Lower lobe of right lung (tissue), 2 donors: ENCODE measurements around the gene FGFR2. TPM values are rescaled to one million over a fixed set of nuclear protein-coding genes. Genes with fewer than 3 reads are reported as not detected.

ENCODE experiments used
- ATAC-seq, 2 donors: fragments of 200-7000 bp; cut with Tn5 transposase; one replicate each; pipeline ENCODE4 v1.9.1; 2020 to 2022; ENCODE audit warnings: mild to moderate bottlenecking in 2 of 2, moderate library complexity in 2 of 2
- DNase-seq: peaks from one replicate; pipeline ENCODE4 v3.0.0-alpha.2; 2020
- H3K27ac ChIP-seq: fragments of 200-600 bp; one replicate; pipeline ENCODE4 v1.8.0; 2022
- H3K27me3 ChIP-seq: fragments of 200-600 bp; one replicate; pipeline ENCODE4 v1.8.0; 2022; ENCODE audit warnings: low read depth
- H3K36me3 ChIP-seq: fragments of 200-600 bp; one replicate; pipeline ENCODE4 v1.8.0; 2022; ENCODE audit warnings: mild to moderate bottlenecking
- H3K4me1 ChIP-seq: fragments of 200-600 bp; one replicate; pipeline ENCODE4 v1.8.0; 2022
- H3K4me3 ChIP-seq: fragments of 200-600 bp; one replicate; pipeline ENCODE4 v1.8.0; 2022; ENCODE audit warnings: mild to moderate bottlenecking
- H3K9me3 ChIP-seq: fragments of 200-600 bp; one replicate; pipeline ENCODE4 v1.8.0; 2022
- intact Hi-C: fragments of 100-400 bp; cut with DNase I; formaldehyde crosslinking; loops from one replicate; pipeline ENCODE4 v1.11.0; 2022
- total RNA-seq: library from RNA; stranded (reverse); fragmentation: NEBNext Ultra II Directional; extraction: Animal tissue kit (Norgen Biotek cat#: 25700); gene quantifications from one replicate; pipeline ENCODE4 v1.2.1, GENCODE V29; 2021
- TF ChIP-seq, protein P1 (sequence below): fragments of 200-600 bp; IDR thresholded peaks from one replicate; pipeline ENCODE4 v1.8.0; 2022; ENCODE audit warnings: antibody characterized with exemption, mild to moderate bottlenecking
- donor health status: DM: no; HTN: yes; CAD: no; lungs with severe emphysema.

Gene FGFR2
- total RNA-seq, 1 donor from 2014 or later = 59.2 TPM

DNA sequence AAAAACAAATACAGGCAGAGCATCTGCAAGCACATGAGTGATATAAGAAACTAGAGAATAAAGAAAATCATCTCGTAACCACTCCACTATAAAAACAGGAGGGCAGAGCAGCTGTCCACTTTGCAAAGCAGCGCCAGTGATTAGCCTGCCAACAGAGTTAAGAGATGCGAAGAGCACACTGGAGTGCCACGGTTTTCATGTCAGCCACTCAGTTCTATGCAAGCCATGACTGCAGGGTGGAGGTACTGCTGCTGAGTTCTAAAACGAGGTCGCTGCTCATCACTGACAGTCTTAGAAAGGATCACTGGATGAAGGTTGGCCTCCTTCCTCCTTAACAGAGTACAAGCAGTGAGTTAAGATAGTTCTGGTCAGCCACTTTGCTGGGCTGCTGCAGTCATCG is 58.5 kb downstream of the FGFR2 start:
- DNase-seq (no peak), ATAC-seq (no peak)
- intact Hi-C loops = no loop called here
- Histone ChIP-seq H3K27me3 (no peaks in the 10 kb centered on the region), H3K36me3 (peaks cover 17% of the 10 kb centered on the region), H3K9me3 (no peaks in the 10 kb centered on the region), H3K4me1 (no peaks in the 10 kb centered on the region), H3K27ac (no peak overlapping the region), H3K4me3 (no peak overlapping the region)
- TF ChIP-seq, protein P1, sequence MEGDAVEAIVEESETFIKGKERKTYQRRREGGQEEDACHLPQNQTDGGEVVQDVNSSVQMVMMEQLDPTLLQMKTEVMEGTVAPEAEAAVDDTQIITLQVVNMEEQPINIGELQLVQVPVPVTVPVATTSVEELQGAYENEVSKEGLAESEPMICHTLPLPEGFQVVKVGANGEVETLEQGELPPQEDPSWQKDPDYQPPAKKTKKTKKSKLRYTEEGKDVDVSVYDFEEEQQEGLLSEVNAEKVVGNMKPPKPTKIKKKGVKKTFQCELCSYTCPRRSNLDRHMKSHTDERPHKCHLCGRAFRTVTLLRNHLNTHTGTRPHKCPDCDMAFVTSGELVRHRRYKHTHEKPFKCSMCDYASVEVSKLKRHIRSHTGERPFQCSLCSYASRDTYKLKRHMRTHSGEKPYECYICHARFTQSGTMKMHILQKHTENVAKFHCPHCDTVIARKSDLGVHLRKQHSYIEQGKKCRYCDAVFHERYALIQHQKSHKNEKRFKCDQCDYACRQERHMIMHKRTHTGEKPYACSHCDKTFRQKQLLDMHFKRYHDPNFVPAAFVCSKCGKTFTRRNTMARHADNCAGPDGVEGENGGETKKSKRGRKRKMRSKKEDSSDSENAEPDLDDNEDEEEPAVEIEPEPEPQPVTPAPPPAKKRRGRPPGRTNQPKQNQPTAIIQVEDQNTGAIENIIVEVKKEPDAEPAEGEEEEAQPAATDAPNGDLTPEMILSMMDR = no peak

DNA sequence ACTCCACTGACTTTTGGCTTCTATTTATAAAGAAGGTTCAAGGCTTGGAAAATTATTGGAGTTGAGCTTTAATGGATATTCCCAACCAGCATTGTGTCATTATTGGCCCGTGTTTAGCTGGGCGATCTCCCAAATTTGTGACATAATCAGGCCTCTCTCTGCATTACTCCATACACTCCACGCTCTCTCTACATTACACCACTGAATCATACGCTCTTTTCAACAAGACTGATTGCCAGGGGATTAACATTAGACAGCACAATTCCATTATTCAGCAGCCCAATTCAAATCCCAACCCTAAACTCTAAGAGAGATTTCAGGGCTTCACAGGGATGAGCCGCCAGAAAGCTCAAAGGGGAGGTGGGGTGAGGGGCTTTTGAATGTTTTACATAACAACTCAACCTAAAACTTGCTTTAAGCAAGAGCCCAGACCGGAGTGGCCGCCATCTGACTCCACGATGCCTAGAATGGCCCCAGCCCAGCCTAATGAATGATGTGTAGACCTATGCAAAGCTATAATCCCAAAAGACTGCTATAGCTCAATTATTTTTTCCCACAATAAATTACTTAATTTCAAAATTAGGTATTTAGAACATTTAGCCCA is 61.8 kb downstream of the FGFR2 start:
- intact Hi-C loops = no loop called here
- peaks cover 17% of the 10 kb centered on the region for H3K36me3 ChIP-seq
- H3K27me3 ChIP-seq = no peaks in the 10 kb centered on the region
- H3K9me3 ChIP-seq = no peaks in the 10 kb centered on the region
- no peak for ATAC-seq
- TF ChIP-seq, protein P1 = no peak
- no peaks in the 10 kb centered on the region for H3K4me1 ChIP-seq
- H3K4me3 ChIP-seq = no peak overlapping the region
- no peak overlapping the region for H3K27ac ChIP-seq
- DNase-seq = no peak

DNA sequence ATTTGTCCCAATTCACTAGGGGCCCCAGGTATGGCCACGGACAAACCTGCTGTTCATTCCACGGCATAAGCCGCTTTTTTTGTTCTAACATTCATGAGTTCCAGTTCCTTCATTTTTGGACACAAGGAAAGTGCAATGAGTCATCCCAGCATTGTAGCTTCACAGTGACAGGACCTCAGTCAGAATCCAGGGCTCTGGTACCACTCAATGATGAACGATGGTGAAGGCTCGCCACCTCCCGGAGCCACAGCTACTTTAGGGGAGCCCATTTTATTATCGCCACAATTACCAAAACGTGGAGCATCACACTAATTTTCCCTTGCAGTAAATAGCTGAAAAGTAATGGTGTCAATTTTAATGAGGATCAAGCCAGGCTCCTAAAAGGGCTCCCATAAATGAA is 62.9 kb downstream of the FGFR2 start:
- H3K9me3 ChIP-seq = no peaks in the 10 kb centered on the region
- H3K4me1 ChIP-seq = no peaks in the 10 kb centered on the region
- no peak overlapping the region for H3K27ac ChIP-seq
- intact Hi-C loops = no loop called here
- ATAC-seq = no peak
- no peaks in the 10 kb centered on the region for H3K27me3 ChIP-seq
- peaks cover 17% of the 10 kb centered on the region for H3K36me3 ChIP-seq
- TF ChIP-seq, protein P1 = no peak
- DNase-seq = no peak
- no peak overlapping the region for H3K4me3 ChIP-seq

DNA sequence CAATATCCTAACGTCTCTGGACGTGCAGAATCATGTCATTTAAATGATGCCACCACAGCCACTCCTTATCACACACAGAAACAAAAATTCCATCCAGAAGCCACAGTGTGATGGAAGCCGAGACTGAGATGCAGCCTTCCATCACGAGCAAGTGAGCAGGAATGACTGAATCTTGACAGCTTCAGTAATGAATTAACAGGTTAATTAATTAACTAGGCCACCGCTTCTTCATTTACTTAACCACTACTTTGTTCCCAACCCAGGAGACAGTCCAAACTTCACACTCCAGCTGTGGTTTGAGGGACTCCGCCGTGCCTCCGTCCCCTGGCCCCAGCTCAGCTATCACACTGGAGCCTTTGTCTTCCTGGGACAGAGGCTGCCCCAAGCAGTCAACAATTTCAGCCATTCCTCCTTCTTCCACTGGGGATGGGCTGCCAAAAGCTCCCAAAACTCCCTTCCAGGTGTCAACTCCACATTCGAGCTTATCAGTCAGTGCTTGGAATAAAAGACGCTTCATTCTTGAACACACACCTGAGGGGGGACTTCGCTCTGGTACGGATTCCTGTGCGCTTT is 65.9 kb downstream of the FGFR2 start:
- H3K27me3 ChIP-seq = no peaks in the 10 kb centered on the region
- H3K27ac ChIP-seq = no peak overlapping the region
- no peaks in the 10 kb centered on the region for H3K9me3 ChIP-seq
- H3K4me3 ChIP-seq = no peak overlapping the region
- H3K36me3 ChIP-seq = peaks cover 6% of the 10 kb centered on the region
- H3K4me1 ChIP-seq = no peaks in the 10 kb centered on the region
- TF ChIP-seq, protein P1 = no peak
- ATAC-seq (no peak), DNase-seq (no peak)
- intact Hi-C loops = no loop called here

DNA sequence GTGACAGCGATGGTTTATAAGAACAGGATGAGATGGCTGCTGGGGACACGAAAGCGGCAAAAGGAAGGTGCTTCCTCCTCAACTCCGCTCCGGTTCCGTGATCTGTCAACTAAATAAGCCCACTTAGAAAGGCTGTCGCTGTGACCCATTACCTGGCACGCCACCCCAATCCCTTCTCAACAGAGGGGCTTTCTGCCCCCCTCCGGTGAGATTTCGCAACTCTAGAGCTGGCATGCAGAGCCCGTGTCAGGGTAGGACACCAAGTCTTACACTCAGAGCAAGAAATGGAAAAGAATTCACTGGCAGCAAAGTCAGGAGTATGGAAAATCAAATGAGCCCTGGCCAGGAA is 66.4 kb downstream of the FGFR2 start:
- Histone ChIP-seq H3K27me3 (no peaks in the 10 kb centered on the region), H3K4me3 (no peak overlapping the region), H3K9me3 (no peaks in the 10 kb centered on the region), H3K27ac (no peak overlapping the region), H3K36me3 (peaks cover under 1% of the 10 kb centered on the region), H3K4me1 (no peaks in the 10 kb centered on the region)
- intact Hi-C loops = no loop called here
- DNase-seq = no peak
- TF ChIP-seq, protein P1 = no peak
- ATAC-seq = no peak
